Stomach (tissue), 9 donors: ENCODE measurements around the gene KCNJ15. TPM values are rescaled to one million over a fixed set of nuclear protein-coding genes. Genes with fewer than 3 reads are reported as not detected.

Experiments used
- DNase-seq, 2 donors: peaks; one replicate each; pipeline versions ENCODE4 v3.0.0 to v3.0.0-alpha.2; 2013 to 2019
- H3K27ac ChIP-seq, 5 donors: fragments of 200-600 bp in 4 of 5; sonication (generic) in 4 of 5; one replicate each; pipeline ENCODE4 v1.5.1; 2013 to 2019; ENCODE audit warnings: mild to moderate bottlenecking in 1 of 5, moderate library complexity in 1 of 5
- H3K27me3 ChIP-seq, 3 donors: fragments of 200-600 bp; sonication (generic); one replicate each; pipeline ENCODE4 v1.5.1; 2017 to 2019; ENCODE audit warnings: mixed run types in 1 of 3
- H3K36me3 ChIP-seq, 4 donors: fragments of 200-600 bp; sonication (generic); 1 replicate in 3 of 4; 2 replicates in 1 of 4; pipeline ENCODE4 v1.5.1; 2016 to 2019
- H3K4me1 ChIP-seq, 4 donors: fragments of 200-600 bp; sonication (generic); one replicate each; pipeline ENCODE4 v1.5.1; 2016 to 2019
- H3K4me3 ChIP-seq, 4 donors: fragments of 200-600 bp; sonication (generic) in 3 of 4; one replicate each; pipeline ENCODE4 v1.5.1; 2016 to 2019; ENCODE audit warnings: mild to moderate bottlenecking in 1 of 4
- H3K9me3 ChIP-seq, 4 donors: fragments of 200-600 bp; sonication (generic); one replicate each; pipeline ENCODE4 v1.5.1; 2016 to 2019
- EP300 ChIP-seq: sonication (generic); formaldehyde crosslinking; IDR thresholded peaks from one replicate; pipeline ENCODE4 v1.6.1; 2017; ENCODE audit warnings: antibody characterized with exemption
- POLR2A ChIP-seq, 4 donors: fragments of 450-650 bp; IDR thresholded peaks; one replicate each; pipeline ENCODE4 v1.6.1; 2016; ENCODE audit warnings: antibody characterized with exemption in 4 of 4, control low read depth in 2 of 4, mild to moderate bottlenecking in 1 of 4, moderate library complexity in 1 of 4
- POLR2AphosphoS5 ChIP-seq, 3 donors: sonication (generic); formaldehyde crosslinking; IDR thresholded peaks; one replicate each; pipeline ENCODE4 v1.6.1; 2016; ENCODE audit warnings: antibody characterized with exemption in 3 of 3
- WGBS, 5 donors: extraction: QIAGEN DNeasy Blood & Tissue Kit in 3 of 5; methylation state at CpG; one replicate each; pipeline versions ENCODE4 v1.1.5 to v1.1.7; 2013 to 2018; 5-methylcytosine and 5-hydroxymethylcytosine counted together
- intact Hi-C: fragments of 100-400 bp; cut with DNase I; formaldehyde crosslinking; loops from one replicate; pipeline ENCODE4 v1.15.1; 2023; ENCODE audit warnings: low total_unique reads
- polyA plus RNA-seq, 3 donors: library from polyadenylated mRNA; stranded (reverse); fragments of 200-250 nt; gene quantifications; one replicate each; pipeline ENCODE4 v1.2.3, GENCODE V29; 2013
- total RNA-seq, 5 donors: library from RNA; depleted of rRNA; stranded (reverse); fragments of >200 nt; gene quantifications; one replicate each; pipeline versions ENCODE4 v1.1.0 to v1.2.3, GENCODE V29; 2014 to 2016
- TF ChIP-seq, protein P1 (sequence below), 7 experiments: fragments of 450-650 bp in 4 of 7; fragments of 200-600 bp in 3 of 7; sonication (generic) in 3 of 7; IDR thresholded peaks; one replicate each; pipeline ENCODE4 v1.5.1; 2016 to 2019; ENCODE audit warnings: antibody characterized with exemption in 7 of 7, control low read depth in 2 of 7, mild to moderate bottlenecking in 1 of 7
- donor health status: healthy with polysubstance abuse.
- donor health status: Bipolar disorder and iron deficiency.
- donor health status: healthy.

The KCNJ15 gene
- total and polyA plus RNA-seq, 8 donors = 3.5 to 38.4 (median 7.3) TPM; not detected in 1

- intact Hi-C loops = no loop called here
- TF ChIP-seq POLR2A (IDR thresholded peaks at IDR 0.05) = no peak
- TF ChIP-seq, protein P1, sequence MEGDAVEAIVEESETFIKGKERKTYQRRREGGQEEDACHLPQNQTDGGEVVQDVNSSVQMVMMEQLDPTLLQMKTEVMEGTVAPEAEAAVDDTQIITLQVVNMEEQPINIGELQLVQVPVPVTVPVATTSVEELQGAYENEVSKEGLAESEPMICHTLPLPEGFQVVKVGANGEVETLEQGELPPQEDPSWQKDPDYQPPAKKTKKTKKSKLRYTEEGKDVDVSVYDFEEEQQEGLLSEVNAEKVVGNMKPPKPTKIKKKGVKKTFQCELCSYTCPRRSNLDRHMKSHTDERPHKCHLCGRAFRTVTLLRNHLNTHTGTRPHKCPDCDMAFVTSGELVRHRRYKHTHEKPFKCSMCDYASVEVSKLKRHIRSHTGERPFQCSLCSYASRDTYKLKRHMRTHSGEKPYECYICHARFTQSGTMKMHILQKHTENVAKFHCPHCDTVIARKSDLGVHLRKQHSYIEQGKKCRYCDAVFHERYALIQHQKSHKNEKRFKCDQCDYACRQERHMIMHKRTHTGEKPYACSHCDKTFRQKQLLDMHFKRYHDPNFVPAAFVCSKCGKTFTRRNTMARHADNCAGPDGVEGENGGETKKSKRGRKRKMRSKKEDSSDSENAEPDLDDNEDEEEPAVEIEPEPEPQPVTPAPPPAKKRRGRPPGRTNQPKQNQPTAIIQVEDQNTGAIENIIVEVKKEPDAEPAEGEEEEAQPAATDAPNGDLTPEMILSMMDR (IDR thresholded peaks at IDR 0.05) = no peak
- no peak for TF ChIP-seq EP300
- no peak for TF ChIP-seq POLR2AphosphoS5 (IDR thresholded peaks at IDR 0.05)
- peak overlapping the region in 3 of 4 donors; percentile 2 to 31 (median 27) for H3K4me3 ChIP-seq
- H3K27me3 ChIP-seq = peaks cover 0 to 31% (median 8%) of the 10 kb centered on the region in 3 donors
- no peak for DNase-seq
- peak overlapping the region in 4 of 5 donors; percentile 41 to 70 (median 50) for H3K27ac ChIP-seq
- 12 to 39% (median 24%) methylated on average over 5 of the region's 5 CpGs for WGBS, 5 donors
- no peaks in the 10 kb centered on the region for H3K36me3 ChIP-seq
- H3K4me1 ChIP-seq = peaks cover 0 to 47% (median 4%) of the 10 kb centered on the region in 4 donors
- no peaks in the 10 kb centered on the region for H3K9me3 ChIP-seq
Observed at GRCh38 chr21:38257667-38258066, 876 bp downstream of the KCNJ15 start.

DNA sequence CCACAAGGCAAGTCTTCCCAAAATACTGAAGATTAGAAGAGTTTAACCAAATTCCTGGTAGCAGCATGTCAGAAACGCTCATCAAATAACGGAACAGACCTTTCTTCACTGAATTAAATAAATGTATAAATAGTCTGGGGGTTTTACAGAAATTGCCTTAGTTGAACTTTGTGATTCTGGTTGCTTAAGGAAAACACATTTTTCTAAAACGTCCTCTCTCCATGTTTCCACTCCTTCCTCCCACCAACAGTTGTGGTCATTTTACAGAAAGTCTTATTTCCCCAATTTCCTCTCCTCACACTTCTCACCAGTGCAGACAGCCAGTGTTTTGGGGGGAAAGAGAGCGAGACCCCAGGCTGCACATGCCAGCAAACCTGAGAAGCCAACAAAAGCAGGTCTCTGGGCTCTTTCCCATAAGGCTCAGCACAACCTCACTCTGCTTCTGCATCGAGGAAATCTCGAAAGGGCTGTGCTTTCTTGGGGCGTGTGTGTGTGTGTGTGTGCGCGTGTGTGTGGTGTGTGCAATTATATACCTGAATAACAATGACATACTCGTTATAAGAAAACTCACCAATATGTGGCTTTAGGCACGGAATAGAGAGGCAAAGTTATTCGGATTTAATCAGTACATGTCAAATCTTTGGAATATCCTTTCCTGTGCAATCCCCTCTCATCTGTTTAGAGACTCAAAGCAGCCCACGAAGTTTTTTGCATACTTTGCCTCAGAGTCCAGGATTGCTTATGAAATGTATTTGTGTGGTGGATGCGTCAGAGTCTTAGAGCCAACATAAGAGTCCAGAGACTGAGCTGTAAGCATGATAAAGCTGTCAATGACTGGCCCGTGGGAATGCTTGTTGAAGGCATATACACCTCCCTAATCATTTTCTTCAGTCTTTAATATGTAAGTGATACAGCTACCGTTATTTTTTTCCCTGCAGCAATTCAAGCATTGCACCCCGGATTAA is 2.0 kb downstream of the KCNJ15 start:
- H3K27ac ChIP-seq = peak overlapping the region in 4 of 5 donors; percentile 17 to 70 (median 57)
- TF ChIP-seq, protein P1 (IDR thresholded peaks at IDR 0.05) = no peak
- TF ChIP-seq EP300 (no peak), POLR2AphosphoS5 (IDR thresholded peaks at IDR 0.05) (no peak)
- no peaks in the 10 kb centered on the region for H3K36me3 ChIP-seq
- WGBS, 5 donors = 33 to 63% (median 43%) methylated on average over 17 of the region's 17 CpGs
- peaks cover 0 to 48% (median 7%) of the 10 kb centered on the region in 4 donors for H3K4me1 ChIP-seq
- intact Hi-C loops = no loop called here
- H3K9me3 ChIP-seq = no peaks in the 10 kb centered on the region
- H3K27me3 ChIP-seq = peaks cover 0 to 31% (median 8%) of the 10 kb centered on the region in 3 donors
- peak overlapping the region in 2 of 4 donors; percentile 11 to 24 for H3K4me3 ChIP-seq
- DNase-seq = peak in 1 of 2 donors; percentile 16

DNA sequence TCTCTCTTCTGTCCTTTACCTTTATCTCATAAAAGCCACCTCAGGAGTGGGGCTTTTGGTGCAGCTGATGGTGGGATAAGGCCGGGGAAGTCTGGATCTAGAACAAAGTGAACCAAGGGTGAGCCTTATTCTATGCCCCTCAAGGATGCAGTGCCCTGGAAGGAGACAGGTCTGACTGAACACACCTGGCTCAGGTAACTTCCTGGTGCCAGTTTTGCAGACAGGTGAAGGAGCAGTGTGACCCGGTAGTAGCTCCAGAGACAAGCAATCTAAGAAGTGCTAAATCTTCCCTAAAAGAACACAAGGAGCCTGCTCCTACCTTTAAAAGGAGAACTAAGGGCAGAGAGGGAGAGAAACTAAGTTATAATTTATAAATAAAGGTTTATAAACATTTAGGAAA is 2.9 kb downstream of the KCNJ15 start:
- Histone ChIP-seq H3K4me1 (peaks cover 0 to 56% (median 10%) of the 10 kb centered on the region in 4 donors), H3K27me3 (peaks cover 0 to 31% (median 8%) of the 10 kb centered on the region in 3 donors), H3K4me3 (no peak overlapping the region), H3K9me3 (no peaks in the 10 kb centered on the region), H3K36me3 (no peaks in the 10 kb centered on the region), H3K27ac (peak overlapping the region in 2 of 5 donors; percentile 9 to 70)
- no peak for DNase-seq
- WGBS, 5 donors = 54 to 75% (median 58%) methylated on average over 2 of the region's 2 CpGs
- intact Hi-C loops = no loop called here
- TF ChIP-seq, protein P1 (IDR thresholded peaks at IDR 0.05) = no peak
- TF ChIP-seq EP300 (no peak), POLR2A (IDR thresholded peaks at IDR 0.05) (no peak), POLR2AphosphoS5 (IDR thresholded peaks at IDR 0.05) (no peak)

DNA sequence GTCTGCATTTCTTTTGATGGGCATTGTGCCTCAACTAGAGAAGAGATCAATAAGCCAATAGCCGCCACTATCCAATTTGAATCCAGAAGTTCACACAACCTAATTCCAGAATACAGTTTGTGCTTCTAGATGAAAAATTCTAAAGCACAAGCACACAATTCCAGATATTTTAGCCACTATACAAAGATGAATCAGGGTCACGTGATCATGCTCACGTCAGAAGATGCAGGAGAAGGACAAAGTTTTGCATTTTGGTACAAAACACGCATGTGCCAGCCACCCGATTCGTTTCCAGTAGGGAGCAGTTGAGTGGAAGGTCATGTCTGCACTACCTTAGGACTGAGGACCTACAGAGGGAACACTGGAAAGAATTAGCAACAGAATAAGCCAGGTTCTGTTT is 3.6 kb downstream of the KCNJ15 start:
- Histone ChIP-seq H3K4me1 (peaks cover 0 to 57% (median 13%) of the 10 kb centered on the region in 4 donors), H3K27ac (peak overlapping the region in 1 of 5 donors; percentile 31), H3K27me3 (peaks cover 0 to 24% (median 8%) of the 10 kb centered on the region in 3 donors), H3K36me3 (no peaks in the 10 kb centered on the region), H3K4me3 (no peak overlapping the region), H3K9me3 (no peaks in the 10 kb centered on the region)
- intact Hi-C loops = no loop called here
- no peak for DNase-seq
- 71 to 93% (median 82%) methylated on average over 6 of the region's 6 CpGs for WGBS, 5 donors
- TF ChIP-seq EP300 (no peak), POLR2A (IDR thresholded peaks at IDR 0.05) (no peak), POLR2AphosphoS5 (IDR thresholded peaks at IDR 0.05) (no peak)
- TF ChIP-seq, protein P1 (IDR thresholded peaks at IDR 0.05) = no peak
